WI38 (cell line): ENCODE measurements around the gene ZKSCAN3.
"Not testable (repeated sequence)": the region's sequence is repeated elsewhere in the genome, so short reads cannot be mapped to it uniquely, and the experiment has no call there.

ENCODE experiments used
- H3K4me3 ChIP-seq: 2 replicates; pipeline ENCODE4 v1.5.1; 2011; ENCODE audit warnings: low read depth, mild to moderate bottlenecking, control low read depth, low read length
- CTCF ChIP-seq: IDR thresholded peaks from 2 replicates; pipeline ENCODE4 v1.5.1; 2012; ENCODE audit warnings: low read depth, mild to moderate bottlenecking, control low read depth, low read length

ZKSCAN3 gene

GRCh38 chr6:28354688-28355554, 5.2 kb downstream of the ZKSCAN3 start:
- peak overlapping the region; percentile 69 for H3K4me3 ChIP-seq
- no peak for TF ChIP-seq CTCF

- peak overlapping the region; percentile 69 for H3K4me3 ChIP-seq
- peak; percentile 58 for TF ChIP-seq CTCF
These were observed 6.3 kb downstream of the ZKSCAN3 start for GRCh38 chr6:28355743-28356665.

GRCh38 chr6:28356666-28357020, 6.9 kb downstream of the ZKSCAN3 start:
- no peak for TF ChIP-seq CTCF
- H3K4me3 ChIP-seq, result peak overlapping the region; percentile 69; the same call in 1 of the 2 replicates

GRCh38 chr6:28357036-28357435, 7.3 kb downstream of the ZKSCAN3 start:
- TF ChIP-seq CTCF, result no peak
- H3K4me3 ChIP-seq, result no peak overlapping the region

GRCh38 chr6:28359562-28359961, 9.8 kb downstream of the ZKSCAN3 start:
- H3K4me3 ChIP-seq, result not testable (repeated sequence)

GRCh38 chr6:28360961-28361360, 11.2 kb downstream of the ZKSCAN3 start:
- no peak for TF ChIP-seq CTCF
- no peak overlapping the region for H3K4me3 ChIP-seq

GRCh38 chr6:28365590-28365989, 15.8 kb downstream of the ZKSCAN3 start:
- not testable (repeated sequence) for H3K4me3 ChIP-seq

- TF ChIP-seq CTCF, result no peak
- H3K4me3 ChIP-seq, result no peak overlapping the region
These were observed 18.8 kb downstream of the ZKSCAN3 start for GRCh38 chr6:28368522-28368921.
